SK-N-SH treated with all-trans-retinoic acid at 6 μM for 48 hours (cell line): ENCODE measurements around the gene FHIT.

Experiments used
- BACH2 ChIP-seq: fragments of 250-450 bp; sonication (Bioruptor Pico); IDR thresholded peaks from 2 replicates; pipeline ENCODE4 v1.9.0; 2021; ENCODE audit warnings: mild to moderate bottlenecking, borderline replicate concordance
- CSDC2 ChIP-seq: fragments of 250-450 bp; sonication (Bioruptor Pico); IDR thresholded peaks from 2 replicates; pipeline ENCODE4 v1.5.0; 2020; ENCODE audit warnings: mild to moderate bottlenecking, moderate library complexity
- CSRNP3 ChIP-seq: fragments of 250-450 bp; sonication (Bioruptor Pico); IDR thresholded peaks from 2 replicates; pipeline ENCODE4 v1.5.1; 2021; ENCODE audit warnings: mild to moderate bottlenecking, moderate library complexity
- ZC3H10 ChIP-seq: fragments of 250-450 bp; sonication (Bioruptor Pico); IDR thresholded peaks from 2 replicates; pipeline ENCODE4 v1.5.1; 2021; ENCODE audit warnings: mild to moderate bottlenecking, moderate library complexity
- ZFP3 ChIP-seq: fragments of 250-450 bp; sonication (Bioruptor Pico); IDR thresholded peaks from 2 replicates; pipeline ENCODE4 v1.5.0; 2020; ENCODE audit warnings: mild to moderate bottlenecking, moderate library complexity
- ZNF565 ChIP-seq: fragments of 450-650 bp; formaldehyde crosslinking; conservative IDR thresholded peaks from 2 replicates; pipeline ENCODE4 v1.5.0; 2020; ENCODE audit warnings: low read depth, mild to moderate bottlenecking, moderate library complexity
- ZNF8 ChIP-seq: fragments of 450-650 bp; formaldehyde crosslinking; IDR thresholded peaks from 2 replicates; pipeline ENCODE4 v1.5.0; 2020; ENCODE audit warnings: mild to moderate bottlenecking, moderate library complexity

- TF ChIP-seq ZNF565 (CRISPR knock-in tag) (no peak), CSRNP3 (no peak), CSDC2 (no peak), ZNF8 (no peak), BACH2 (CRISPR knock-in tag) (no peak), ZFP3 (no peak), ZC3H10 (CRISPR knock-in tag) (no peak)
Measured at GRCh38 chr3:61252836-61253235, 1.6 kb upstream of the FHIT start.
